ENCODE data around the gene SRRM1.
"Not testable (repeated sequence)": the region's sequence is repeated elsewhere in the genome, so short reads cannot be mapped to it uniquely, and the experiment has no call there.

Gene SRRM1

GRCh38 chr1:24696041-24696755, 53.1 kb downstream of the SRRM1 start:
- DNase-seq: no peak

DNA sequence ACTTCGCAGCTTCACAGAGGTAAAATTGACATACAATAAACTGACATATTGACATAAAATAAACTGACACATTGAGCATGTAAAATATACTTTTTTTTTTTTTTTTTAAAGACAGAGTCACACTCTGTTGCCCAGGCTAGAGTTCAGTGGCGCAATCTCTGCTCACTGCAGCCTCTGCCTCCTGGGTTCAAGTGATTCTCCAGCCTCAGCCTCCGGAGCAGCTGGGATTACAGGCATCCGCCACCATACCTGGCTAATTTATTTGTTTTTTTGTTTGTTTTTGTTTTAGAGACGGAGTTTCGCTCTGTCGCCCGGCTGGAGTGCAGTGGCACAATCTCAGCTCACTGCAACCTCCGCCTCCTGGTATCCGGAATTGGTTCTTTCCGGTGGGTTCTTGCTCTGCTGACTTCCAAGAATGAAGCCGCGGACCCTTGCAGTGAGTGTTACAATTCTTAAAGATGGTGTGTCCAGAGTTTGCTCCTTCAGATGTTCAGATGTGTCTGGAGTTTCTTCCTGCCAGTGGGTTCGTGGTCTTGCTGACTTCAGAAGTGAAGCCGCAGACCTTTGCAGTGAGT, 53.7 kb downstream of the SRRM1 start:
- DNase-seq: no peak

DNA sequence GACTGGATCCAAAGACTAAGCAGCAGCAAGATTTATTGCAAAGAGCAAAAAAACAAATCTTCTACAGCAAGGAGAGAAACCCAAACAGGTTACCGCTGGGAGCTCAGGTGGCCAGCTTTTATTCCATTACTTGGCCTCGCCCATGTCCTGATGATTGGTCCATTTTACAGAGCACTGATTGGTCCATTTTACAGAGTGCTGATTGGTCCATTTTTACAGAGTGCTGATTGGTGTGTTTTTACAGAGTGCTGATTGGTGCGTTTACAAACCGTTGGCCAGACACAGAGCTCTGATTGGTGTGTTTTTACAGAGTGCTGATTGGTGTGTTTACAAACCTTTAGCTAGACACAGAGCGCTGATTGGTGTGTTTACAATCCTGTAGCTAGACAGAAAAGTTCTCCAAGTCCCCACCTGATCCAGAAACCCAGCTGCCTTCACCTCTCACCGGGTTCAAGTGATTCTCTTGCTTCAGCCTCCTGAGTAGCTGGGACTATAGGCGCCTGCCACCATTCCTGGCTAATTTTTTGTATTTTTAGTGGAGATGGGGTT, 54.4 kb downstream of the SRRM1 start:
- not testable (repeated sequence) for DNase-seq

DNA sequence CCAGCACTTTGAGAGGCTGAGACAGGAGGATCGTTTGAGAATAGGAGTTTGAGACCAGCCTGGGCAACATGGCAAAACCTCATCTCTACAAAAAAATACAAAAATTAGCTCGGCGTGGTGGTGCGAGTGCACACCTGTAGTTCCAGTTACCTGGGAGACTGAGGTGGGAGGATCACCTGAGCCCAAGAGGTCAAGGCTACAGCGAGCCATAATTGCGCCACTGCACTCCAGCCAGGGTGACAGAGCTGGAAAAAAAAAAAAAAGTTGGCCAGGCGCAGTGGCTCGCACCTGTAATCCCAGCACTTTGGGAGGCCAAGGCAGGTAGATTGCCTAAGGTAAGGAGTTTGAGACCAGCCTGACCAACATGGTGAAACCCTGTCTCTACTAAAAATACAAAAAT, 55.2 kb downstream of the SRRM1 start:
- DNase-seq: not testable (repeated sequence)

DNA sequence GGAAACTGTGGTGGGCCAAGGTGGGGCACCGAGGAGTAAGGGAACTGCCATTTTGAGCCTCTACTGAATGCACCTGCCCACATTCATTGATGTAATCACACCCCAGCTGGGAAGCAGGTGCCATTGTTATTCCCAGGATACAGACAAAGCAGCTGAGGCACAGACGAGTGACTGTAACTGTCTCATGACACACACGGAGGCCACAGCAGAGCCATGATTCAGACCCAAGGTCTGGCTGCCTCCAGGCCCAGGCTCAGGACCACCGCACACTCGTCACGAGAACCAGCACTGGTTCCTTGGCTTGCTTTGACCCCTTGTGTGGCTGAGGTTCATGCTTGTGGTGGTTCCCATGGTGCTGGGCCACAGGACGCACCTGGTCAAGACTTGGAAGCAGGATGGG, 56.5 kb downstream of the SRRM1 start:
- DNase-seq: peak; percentile 30

GRCh38 chr1:24702511-24703293, 59.6 kb downstream of the SRRM1 start:
- no peak for DNase-seq

DNA sequence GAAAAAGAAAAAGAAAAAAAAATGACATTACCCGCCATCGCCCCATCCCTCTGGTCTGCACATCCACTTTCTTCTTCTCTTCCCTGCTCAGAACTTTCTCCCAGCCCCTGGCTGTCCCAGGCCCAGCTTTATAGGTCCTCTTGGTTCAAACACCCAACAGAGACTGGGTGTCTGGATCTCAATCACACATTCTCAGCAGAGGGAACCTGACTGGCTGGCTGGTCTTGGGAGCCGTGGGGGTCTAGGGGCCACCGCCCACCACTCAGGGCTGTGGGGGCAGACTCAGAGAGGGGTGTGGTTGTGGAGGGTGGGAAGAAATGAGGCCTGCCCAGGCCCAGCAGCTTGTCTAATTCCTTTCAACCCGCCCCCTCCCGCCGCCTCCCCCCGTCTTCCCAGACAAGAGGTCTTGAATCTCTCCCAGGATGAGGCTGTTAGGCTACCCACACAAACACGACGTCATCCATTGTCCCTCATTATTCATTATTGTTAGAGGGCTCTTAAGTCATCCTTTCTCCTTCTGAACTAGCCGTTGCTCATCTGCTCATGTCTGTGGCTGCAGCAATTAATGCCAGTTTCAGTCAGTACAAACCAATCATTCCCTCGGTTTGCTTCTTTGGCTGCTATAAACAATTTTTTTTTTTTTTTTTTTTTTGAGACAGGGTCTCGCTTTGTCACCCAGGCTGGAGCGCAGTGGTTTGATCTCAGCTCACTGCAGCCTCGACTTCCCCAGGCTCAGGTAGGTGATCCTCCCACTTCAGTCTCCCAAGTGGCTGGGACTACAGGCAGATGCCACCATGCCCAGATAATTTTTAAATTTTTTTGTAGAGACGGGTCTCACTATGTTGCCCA, 61.5 kb downstream of the SRRM1 start:
- peak; percentile 74 for DNase-seq

DNA sequence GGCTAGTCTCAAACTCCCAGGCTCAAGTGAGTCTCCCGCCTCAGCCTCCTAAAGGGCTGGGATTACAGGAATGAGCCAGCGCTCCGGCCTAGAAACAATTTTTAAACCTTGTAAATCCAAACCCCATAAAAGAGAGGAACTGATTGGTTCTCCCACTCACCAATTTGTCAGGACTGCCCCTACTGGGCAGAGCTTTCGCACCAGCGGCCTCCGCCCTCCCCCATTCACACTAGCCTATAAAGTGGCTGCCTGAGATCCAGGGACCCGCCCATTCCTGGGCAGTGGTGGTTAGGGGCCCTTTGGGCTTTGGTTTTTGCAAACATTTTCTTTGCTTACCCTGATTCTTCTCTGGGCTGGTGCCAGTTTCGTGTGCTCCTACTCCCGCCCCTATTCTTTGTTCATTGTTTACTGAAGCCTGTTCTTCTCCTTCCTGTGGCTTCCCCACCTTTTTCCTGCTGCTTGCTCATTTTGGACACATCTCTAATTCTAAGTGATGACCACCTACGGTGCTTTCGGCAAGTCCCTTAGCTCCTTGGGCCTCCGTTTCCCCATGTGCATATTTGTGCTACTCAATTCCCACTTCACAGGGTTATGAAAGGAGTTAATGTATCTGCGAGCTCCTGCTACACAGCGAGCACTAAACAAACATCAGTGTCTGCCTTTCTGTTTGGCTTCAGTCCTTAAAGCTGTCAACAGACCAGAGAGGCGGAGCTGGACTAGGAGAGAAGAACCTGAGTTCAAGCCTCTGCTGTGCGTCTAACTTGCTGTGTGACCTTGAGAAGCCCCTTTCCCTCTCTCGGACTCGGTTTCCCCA, 62.4 kb downstream of the SRRM1 start:
- peak; percentile 98 for DNase-seq

GRCh38 chr1:24706074-24706389, 62.9 kb downstream of the SRRM1 start:
- not testable (repeated sequence) for DNase-seq

GRCh38 chr1:24707687-24708086, 64.6 kb downstream of the SRRM1 start:
- no peak for DNase-seq

- no peak for DNase-seq
Measured at GRCh38 chr1:24708938-24709337, 65.8 kb downstream of the SRRM1 start.

DNA sequence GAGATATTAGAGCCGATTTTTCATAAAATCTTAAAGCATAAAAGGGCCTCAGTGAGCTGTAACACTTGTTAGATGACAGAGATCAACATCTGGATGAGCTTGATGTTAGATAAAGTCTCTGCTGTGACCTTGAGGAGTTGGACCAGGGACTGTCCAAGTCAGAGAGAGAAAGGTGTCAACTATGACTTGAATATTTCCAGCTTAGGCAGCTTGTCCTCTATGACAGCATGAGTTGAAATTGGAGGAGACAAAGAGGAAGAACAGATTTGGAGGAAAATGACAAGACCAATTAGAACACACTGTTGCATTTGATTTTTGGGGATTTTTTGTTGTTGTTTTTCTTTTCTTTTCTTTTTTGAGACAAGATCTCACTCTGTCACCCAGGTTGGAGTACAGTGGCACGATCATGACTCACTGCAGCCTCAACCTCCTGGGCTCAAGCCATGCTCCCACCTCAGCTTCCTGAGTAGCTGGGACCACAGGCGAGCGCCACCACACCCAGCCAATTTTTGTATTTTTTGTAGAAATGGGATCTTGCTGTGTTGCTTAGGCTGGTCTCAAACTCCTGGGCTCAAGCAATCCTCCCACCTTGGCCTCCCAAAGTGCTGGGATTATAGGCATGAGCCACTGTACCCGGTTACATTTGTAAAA, 66.8 kb downstream of the SRRM1 start:
- DNase-seq: no peak

GRCh38 chr1:24711329-24711728, 68.2 kb downstream of the SRRM1 start:
- no peak for DNase-seq

- no peak for DNase-seq
Measured at GRCh38 chr1:24713176-24713575, 70.1 kb downstream of the SRRM1 start.

GRCh38 chr1:24713736-24714135, 70.6 kb downstream of the SRRM1 start:
- no peak for DNase-seq

DNA sequence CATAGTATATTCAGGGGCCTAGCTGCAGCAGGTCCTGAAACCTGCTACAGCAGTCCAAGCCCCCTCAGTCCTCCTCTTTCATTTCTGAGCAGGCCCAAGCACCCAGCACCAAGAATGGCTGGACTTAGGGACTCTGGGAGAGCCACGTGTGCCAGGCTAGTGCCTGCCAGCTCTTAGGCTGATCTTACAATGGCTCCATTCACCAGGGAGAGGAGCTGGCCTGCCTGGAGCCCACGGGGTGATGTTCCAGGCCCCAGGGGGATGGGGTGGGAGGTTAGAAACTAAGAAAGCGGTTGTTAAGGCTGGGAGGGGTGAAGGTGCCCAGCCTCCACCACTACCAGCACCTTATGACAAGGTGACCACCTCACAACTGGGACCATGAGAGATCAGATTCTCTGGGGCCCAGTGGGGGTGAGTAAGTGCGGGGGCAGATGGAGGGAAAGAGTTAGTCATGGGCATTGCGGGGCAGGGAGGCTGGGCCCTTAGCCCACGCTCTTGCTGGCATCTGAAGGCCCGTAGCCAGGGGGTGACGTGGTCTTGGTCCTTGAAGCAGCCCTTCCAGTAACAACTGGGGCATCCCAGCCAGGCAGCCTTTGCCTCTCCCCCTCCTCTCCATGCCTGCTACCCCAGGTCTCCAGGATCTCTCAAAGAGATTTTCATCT, 71.9 kb downstream of the SRRM1 start:
- DNase-seq: no peak

- no peak for DNase-seq
Measured at GRCh38 chr1:24715658-24716057, 72.6 kb downstream of the SRRM1 start.

DNA sequence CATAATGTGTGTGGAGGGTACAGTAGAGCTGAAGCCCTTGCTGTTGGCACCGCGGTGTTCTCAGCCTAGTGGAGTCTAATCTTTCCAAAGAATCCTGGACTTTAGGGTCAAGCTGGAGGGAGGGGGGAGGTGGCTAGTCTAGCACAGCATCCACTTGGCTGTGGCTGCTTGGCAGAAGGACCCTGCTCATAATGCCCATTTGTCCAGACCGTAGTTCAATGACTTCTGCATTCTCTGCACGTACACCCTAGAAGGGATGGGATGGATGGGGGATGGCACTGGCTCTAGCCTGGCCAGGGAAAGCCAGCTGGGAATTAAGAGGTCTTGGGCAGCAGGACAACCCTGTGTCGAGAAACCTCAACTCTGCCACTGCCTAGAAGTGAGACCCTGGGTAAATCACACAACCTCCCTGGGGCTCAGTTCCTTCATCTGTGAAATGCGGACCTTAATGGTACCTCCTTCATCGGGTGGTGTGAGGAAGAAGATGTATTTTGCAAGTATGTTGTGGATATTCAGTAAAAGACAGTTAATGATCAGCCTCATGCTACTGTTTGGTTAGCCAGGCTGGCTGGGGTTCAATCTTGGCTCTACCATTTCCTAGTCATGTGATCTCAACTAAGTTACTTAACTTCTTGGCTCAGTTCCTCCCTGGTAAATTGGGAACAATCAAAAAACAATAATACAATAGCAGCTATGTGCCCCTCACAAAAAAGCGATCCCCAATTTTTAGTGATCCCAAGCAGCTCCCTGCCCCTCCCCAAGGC, 75.0 kb downstream of the SRRM1 start:
- no peak for DNase-seq

- DNase-seq: no peak
Measured at GRCh38 chr1:24720152-24720551, 77.0 kb downstream of the SRRM1 start.

DNA sequence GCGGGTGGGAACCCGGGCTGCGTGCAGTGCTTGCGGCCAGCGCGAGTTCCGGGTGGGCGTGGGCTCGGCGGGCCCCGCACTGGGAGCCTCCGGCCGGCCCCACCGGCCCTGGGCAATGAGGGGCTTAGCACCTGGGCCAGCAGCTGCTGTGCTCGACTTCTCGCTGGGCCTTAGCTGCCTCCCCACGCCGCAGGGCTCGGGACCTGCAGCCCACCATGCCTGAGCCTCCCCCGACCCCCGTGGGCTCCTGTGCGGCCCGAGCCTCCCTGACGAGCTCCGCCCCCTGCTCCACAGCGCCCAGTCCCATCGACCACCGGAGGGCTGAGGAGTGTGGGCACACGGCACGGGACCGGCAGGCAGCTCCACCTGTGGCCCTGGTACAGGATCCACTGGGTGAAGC, 78.4 kb downstream of the SRRM1 start:
- no peak for DNase-seq

Measured in DMS153 (cell line).